Fibroblast of skin of right quadriceps (primary cell): ENCODE data around the gene PNN.
A peak's percentile ranks its signal among the peaks of the same experiment; 100 is the strongest.
"Not testable (repeated sequence)": the region's sequence is repeated elsewhere in the genome, so short reads cannot be mapped to it uniquely, and the experiment has no call there.

Source experiments
- DNase-seq: peaks from one replicate; pipeline ENCODE4 v3.0.0-alpha.2; 2013

The PNN gene

GRCh38 chr14:39174560-39175444 lies at the start of gene PNN:
TSS of gene PNN (plus strand) at chr14:39175254. CDS start at chr14:39175280, 26 bp downstream.
- DNase-seq, result peak; percentile 100

DNA sequence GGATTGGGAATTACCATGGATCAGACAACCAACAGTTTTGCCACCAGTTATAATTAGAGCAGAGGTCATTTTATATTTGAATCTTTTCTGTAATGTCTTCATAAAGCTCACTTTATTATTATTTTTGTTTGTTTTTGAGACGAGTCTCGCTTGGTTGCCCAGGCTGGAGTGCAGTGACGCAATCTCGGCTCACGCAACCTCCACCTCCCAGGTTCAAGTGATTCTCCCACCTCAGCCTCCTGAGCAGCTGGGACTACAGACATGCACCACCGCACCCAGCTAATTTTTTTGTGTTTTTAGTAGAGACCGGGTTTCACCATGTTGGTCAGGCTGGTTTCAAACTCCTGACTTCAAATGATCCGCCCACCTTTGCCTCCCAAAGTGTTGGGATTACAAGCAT lies 37.2 kb upstream of the PNN start:
- not testable (repeated sequence) for DNase-seq

DNA sequence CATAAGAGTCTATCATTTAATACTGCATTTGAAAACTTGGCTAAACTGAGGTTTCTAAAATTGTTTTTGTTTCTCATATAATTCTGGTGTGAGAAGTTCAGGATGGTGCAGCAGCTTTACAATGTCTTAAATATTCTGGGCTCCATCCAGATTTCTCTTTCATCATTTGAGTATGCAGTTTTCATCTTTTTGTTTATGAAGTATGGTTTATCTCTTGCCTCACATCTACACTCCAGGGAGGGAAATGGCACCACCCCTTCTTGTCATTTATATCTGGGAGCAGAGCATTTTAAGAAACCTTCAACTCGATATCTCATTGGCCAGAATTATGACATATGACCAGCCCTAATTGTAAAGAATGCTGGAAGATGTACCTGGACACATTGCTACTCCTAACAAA lies 36.6 kb upstream of the PNN start:
- no peak for DNase-seq

GRCh38 chr14:39140170-39140569 lies 34.9 kb upstream of the PNN start:
- no peak for DNase-seq

DNA sequence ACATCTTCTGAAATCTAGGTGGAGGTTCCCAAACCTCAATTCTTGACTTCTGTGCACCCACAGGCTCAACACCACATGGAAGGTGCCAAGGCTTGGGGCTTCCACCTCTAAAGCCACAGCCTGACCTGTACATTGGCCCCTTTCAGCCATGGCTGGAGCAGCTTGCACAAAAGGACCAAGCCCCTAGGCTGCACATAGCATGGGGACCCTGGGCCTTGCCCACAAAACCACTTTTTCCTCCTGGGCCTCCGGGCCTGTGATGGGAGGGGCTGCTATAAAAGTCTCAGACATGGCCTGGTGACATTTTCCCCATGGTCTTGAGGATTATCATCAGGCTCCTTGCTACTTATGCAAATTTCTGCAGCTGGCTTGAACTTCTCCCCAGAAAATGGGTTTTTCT lies 33.4 kb upstream of the PNN start:
- not testable (repeated sequence) for DNase-seq

DNA sequence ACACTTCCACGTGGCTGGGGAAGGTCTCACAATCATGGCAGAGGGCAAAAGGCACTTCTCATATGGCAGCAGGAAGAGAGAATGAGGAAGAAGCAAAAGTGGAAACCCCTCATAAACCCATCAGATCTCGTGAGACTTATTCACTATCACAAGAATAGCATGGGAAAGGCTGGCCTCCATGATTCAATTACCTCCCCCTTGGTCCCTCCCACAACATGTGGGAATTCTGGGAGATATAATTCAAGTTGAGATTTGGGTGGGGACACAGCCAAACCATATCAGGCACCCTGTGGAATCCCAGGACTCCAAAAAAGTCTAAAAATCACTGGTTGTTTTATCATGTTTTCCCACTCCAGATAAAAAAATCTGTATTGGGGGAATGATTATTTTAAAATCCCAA lies 31.8 kb upstream of the PNN start:
- not testable (repeated sequence) for DNase-seq

- no peak for DNase-seq
Observed at GRCh38 chr14:39145266-39145966, 29.6 kb upstream of the PNN start.

DNA sequence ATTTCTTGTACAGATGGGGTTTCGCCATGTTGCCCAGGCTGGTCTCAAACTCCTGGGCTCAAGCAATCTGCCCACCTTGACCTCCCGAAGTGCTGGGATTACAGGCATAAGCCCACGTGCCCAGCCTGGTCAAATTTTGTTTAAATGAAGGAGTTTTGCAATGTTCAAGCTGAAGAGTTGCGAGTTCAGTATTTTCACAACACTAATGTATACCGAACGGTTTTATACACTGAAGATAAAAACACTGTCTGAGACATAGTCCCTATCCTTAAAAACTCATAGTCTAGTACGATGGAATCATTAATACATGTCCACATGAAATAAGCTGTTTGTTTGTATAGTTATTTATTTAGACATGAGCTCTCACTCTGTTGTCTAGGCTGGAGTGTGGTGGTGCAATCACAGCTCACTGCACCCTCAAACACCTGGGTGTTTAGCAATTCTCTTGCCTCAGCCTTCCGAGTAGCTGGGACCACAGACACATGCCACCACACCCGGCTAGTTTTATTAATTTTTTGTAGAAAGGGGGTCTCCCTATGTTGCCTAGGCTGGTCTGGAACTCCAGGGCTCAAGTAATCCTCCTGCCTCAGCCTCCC lies 20.4 kb upstream of the PNN start:
- DNase-seq, result no peak

GRCh38 chr14:39157491-39157890 lies 17.6 kb upstream of the PNN start:
- DNase-seq, result no peak

DNA sequence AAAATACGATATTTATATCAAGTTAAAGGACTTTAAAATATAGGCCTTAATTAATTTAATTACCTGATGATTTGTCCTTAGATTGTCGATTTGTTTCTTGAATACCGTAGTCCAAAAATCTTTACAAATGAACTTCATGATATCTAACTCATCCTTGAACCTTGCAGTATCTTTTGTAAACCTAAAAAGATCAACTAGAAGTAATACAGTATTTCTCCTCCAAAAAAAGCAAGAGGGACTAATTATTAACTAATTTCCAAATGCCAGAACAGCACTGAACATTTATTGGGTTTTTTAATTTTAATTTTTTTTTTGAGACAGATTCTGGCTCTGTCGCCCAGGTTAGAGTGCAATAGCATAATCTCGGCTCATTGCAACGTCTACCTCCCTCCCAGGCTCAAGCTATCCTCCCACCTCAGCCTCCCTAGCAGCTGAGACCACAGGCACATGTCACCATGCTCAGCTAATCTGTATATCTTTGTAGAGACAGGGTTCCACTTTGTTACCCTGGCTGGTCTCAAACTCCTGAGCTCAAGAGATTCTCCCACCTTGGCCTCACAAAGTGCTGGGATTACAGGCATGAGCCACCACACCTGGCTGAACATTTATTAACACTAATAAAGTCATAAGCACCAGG lies 16.7 kb upstream of the PNN start:
- DNase-seq, result no peak

- DNase-seq, result no peak
Observed at GRCh38 chr14:39160494-39160893, 14.6 kb upstream of the PNN start.

GRCh38 chr14:39167797-39168320 lies 7.2 kb upstream of the PNN start:
- DNase-seq, result not testable (repeated sequence)

GRCh38 chr14:39168591-39168990 lies 6.5 kb upstream of the PNN start:
- DNase-seq, result no peak

- DNase-seq, result no peak
Observed at GRCh38 chr14:39169541-39169900, 5.5 kb upstream of the PNN start.

DNA sequence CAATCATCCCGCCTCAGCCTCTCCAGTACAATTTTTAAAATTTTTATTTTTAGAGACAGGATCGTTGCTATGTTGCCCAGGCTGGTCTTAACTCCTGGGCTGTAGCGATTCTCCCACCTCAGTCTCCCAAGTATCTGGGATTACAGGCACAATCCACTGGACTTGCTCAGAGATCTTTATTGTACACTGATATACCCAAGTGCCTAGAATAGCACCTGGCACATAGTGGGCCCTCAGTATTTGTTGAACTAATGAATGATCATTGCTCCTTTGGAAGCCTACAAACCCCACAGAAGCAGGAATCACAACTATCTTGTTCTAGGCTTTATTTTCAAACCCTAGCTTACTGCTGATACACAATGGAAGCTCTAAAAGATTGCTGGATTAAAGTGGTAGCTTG lies 1.9 kb upstream of the PNN start:
- no peak for DNase-seq

DNA sequence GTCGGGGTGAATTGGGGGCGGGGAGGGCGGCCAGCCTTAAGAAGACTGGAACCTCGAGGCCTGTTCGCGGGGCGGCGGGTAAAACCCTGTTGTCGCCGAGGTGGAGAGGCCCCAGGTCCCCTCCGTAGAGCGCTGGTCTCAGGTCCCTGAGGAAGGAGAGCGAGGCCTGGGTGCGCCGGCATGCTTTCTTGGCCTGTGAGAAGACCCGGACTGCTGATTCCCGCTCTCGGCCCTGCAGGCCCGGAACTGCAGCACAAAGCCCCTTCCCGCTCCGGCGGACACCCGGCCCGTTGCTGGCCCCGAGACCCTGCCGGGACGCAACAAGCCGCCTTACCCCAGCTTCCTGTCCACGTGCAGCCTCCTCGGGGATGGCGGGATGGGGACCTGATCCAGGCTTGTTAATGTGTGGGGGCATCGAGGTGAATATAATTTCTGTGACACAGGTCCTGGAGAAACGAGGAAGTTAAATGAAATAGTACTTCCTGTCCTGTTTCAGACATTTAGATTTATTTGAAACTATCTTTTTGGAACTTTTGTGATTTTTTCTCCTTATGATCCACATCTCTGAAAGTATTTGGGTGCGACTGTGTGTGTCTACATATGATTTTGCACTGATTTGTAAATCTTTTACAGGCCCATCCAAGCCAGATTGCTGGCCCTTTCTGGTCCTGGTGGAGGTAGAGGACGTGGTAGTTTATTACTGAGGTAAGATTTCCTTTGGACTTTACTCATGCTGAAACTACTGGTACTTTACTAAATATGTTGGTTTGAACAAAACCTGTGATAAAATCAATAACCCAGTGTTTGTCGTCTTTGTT lies 600 bp downstream of the PNN start:
- DNase-seq, result peak; percentile 18

DNA sequence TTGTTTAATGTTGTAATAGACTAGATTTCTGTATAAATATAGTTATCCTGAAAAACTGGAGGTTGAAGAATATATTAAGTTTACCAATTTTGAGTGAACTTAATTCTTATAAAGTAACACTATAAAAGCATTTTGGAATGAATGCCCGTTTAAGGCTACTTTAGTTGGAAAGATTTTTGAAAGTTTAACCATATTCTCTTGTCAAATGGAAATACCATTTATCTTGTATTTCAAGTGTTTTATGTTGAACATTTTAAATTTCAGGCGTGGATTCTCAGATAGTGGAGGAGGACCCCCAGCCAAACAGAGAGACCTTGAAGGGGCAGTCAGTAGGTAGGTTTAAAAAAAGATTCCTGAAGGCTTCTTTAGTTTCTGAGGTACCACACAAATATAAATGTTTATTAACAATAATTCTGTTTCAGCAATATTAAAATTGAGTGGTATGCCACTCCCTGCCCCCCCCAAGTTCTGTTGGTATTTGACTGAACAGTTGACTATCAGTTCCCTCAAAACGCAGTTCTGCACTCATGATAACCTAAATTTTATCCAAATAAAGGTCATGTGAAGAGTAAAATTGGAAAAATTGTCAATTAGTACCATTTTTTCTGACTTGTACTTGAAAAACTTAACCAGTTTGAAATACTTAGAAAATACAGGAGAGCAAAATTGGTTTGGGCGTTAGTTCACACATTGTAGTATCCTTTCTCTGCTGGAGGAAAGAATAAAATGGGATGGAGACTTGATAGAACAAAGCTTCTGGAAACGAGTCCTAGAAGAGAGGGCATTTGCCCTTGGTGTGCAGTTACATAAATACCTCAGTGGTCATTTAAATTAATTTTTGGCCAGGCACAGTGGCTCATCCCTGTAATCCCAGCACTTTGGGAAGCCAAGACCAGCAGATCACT lies 1.5 kb downstream of the PNN start:
- no peak for DNase-seq

DNA sequence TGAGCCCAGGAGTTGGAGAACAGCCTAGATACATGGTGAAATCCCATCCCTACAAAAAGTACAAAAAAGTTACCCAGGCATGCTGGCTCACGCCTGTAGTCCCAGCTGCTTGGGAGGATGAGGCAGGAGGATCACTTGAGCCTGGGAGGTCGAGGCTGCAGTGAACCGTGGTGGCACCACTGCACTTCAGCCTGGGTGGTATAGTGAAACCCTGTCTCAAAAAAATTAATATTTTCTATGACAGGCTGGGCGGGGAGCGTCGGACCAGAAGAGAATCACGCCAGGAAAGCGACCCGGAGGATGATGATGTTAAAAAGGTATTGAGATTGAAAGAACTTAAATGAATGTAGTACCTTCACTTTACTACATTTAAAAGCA lies 2.1 kb downstream of the PNN start:
- DNase-seq, result no peak

GRCh38 chr14:39179042-39179441 lies 4.0 kb downstream of the PNN start:
- DNase-seq, result no peak

DNA sequence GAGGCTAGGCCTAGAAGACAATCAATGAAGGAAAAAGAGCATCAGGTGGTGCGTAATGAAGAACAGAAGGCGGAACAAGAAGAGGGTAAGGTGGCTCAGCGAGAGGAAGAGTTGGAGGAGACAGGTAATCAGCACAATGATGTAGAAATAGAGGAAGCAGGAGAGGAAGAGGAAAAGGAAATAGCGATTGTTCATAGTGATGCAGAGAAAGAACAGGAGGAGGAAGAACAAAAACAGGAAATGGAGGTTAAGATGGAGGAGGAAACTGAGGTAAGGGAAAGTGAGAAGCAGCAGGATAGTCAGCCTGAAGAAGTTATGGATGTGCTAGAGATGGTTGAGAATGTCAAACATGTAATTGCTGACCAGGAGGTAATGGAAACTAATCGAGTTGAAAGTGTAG lies 5.5 kb downstream of the PNN start:
- no peak for DNase-seq

DNA sequence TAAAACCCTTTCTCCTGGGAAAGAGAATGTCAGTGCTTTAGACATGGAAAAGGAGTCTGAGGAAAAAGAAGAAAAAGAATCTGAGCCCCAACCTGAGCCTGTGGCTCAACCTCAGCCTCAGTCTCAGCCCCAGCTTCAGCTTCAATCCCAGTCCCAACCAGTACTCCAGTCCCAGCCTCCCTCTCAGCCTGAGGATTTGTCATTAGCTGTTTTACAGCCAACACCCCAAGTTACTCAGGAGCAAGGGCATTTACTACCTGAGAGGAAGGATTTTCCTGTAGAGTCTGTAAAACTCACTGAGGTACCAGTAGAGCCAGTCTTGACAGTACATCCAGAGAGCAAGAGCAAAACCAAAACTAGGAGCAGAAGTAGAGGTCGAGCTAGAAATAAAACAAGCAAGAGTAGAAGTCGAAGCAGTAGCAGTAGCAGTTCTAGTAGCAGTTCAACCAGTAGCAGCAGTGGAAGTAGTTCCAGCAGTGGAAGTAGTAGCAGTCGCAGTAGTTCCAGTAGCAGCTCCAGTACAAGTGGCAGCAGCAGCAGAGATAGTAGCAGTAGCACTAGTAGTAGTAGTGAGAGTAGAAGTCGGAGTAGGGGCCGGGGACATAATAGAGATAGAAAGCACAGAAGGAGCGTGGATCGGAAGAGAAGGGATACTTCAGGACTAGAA lies 6.1 kb downstream of the PNN start:
- DNase-seq, result no peak
